OCI-LY3 (cell line): ENCODE results near the gene ALOX15.

ENCODE experiments used
- EZH2phosphoT487 ChIP-seq: fragments of 200-600 bp; shearing (Covaris generic); IDR thresholded peaks from 2 replicates; pipeline ENCODE4 v1.6.1; 2018; ENCODE audit warnings: antibody characterized with exemption, mixed run types, low read depth
- TF ChIP-seq, protein P1 (sequence below): fragments of 200-600, 300-600 bp; sonication (generic); IDR thresholded peaks from 2 replicates; pipeline ENCODE4 v1.5.1; 2014; ENCODE audit warnings: antibody characterized with exemption, low read length, low read depth

DNA sequence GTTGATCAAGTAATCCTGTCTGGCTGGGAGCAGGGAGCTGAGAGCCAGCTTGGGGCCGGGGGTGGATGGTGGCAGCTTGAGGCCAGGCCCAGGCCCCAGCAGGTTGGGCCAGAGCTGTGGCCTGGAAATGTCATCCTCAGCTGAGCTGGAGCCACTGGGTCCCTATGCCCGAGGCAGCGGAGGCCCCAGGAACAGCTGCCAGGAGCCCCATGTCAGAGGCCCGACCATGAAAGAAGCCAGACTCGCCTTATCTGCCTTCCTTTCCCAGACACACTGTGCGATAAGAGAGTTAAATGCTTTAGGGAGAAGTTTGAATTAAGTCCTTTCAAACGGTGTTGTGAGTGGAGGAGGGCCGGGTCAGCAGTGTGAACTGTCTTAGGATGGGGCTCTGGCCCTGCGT, 53.7 kb downstream of the ALOX15 start:
- TF ChIP-seq, protein P1, sequence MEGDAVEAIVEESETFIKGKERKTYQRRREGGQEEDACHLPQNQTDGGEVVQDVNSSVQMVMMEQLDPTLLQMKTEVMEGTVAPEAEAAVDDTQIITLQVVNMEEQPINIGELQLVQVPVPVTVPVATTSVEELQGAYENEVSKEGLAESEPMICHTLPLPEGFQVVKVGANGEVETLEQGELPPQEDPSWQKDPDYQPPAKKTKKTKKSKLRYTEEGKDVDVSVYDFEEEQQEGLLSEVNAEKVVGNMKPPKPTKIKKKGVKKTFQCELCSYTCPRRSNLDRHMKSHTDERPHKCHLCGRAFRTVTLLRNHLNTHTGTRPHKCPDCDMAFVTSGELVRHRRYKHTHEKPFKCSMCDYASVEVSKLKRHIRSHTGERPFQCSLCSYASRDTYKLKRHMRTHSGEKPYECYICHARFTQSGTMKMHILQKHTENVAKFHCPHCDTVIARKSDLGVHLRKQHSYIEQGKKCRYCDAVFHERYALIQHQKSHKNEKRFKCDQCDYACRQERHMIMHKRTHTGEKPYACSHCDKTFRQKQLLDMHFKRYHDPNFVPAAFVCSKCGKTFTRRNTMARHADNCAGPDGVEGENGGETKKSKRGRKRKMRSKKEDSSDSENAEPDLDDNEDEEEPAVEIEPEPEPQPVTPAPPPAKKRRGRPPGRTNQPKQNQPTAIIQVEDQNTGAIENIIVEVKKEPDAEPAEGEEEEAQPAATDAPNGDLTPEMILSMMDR = no peak
- TF ChIP-seq EZH2phosphoT487 = no peak
